Liver (tissue), 9 donors: Measurements from ENCODE around the gene ACTR3C. TPM values are rescaled to one million over a fixed set of nuclear protein-coding genes. Genes with fewer than 3 reads are reported as not detected.

Experiments used
- DNase-seq: peaks from one replicate; pipeline ENCODE4 v3.0.0-alpha.2; 2017; ENCODE audit warnings: low spot score
- H3K27ac ChIP-seq, 2 donors: one replicate each; pipeline ENCODE4 v1.7.0; 2013; ENCODE audit warnings: inconsistent platforms in 2 of 2, low read length in 2 of 2, control low read depth in 1 of 2, low read depth in 1 of 2, mild to moderate bottlenecking in 1 of 2
- H3K27me3 ChIP-seq, 4 donors: one replicate each; pipeline versions ENCODE4 v1.6.1 to v1.7.0; 2013; ENCODE audit warnings: low read length in 3 of 4, inconsistent platforms in 1 of 4, mild to moderate bottlenecking in 1 of 4, moderate library complexity in 1 of 4; ENCODE audit not compliant: control insufficient read depth in 4 of 4, insufficient read depth in 4 of 4
- H3K36me3 ChIP-seq, 4 donors: one replicate each; pipeline versions ENCODE4 v1.6.1 to v1.7.0; 2013; ENCODE audit warnings: low read length in 3 of 4, mild to moderate bottlenecking in 3 of 4, low read depth in 1 of 4, moderate library complexity in 1 of 4; ENCODE audit not compliant: control insufficient read depth in 4 of 4, insufficient read depth in 3 of 4
- H3K4me1 ChIP-seq, 4 donors: one replicate each; pipeline versions ENCODE4 v1.6.1 to v1.7.0; 2013; ENCODE audit warnings: low read length in 3 of 4, mild to moderate bottlenecking in 3 of 4, moderate library complexity in 1 of 4; ENCODE audit not compliant: control insufficient read depth in 4 of 4, insufficient read depth in 4 of 4
- H3K4me3 ChIP-seq, 3 donors: one replicate each; pipeline versions ENCODE4 v1.6.1 to v1.7.0; 2013; ENCODE audit warnings: low read length in 3 of 3, control low read depth in 1 of 3, low read depth in 1 of 3, mild to moderate bottlenecking in 1 of 3
- H3K9ac ChIP-seq, 2 donors: one replicate each; pipeline ENCODE4 v1.7.0; 2013; ENCODE audit warnings: low read length in 2 of 2, mild to moderate bottlenecking in 2 of 2, moderate library complexity in 2 of 2, control low read depth in 1 of 2, low read depth in 1 of 2
- H3K9me3 ChIP-seq, 4 donors: one replicate each; pipeline versions ENCODE4 v1.6.1 to v1.7.0; 2013; ENCODE audit warnings: low read length in 3 of 4; ENCODE audit not compliant: control insufficient read depth in 4 of 4
- ATF3 ChIP-seq: IDR thresholded peaks from 2 replicates; pipeline ENCODE4 v1.6.1; 2016; ENCODE audit warnings: antibody characterized with exemption
- CTCF ChIP-seq: fragments of 150-350 bp; IDR thresholded peaks from 2 replicates; pipeline ENCODE4 v1.5.1; 2017; ENCODE audit warnings: improper control_type of control experiment, low read depth, low read length; ENCODE audit not compliant: missing input control
- EGR1 ChIP-seq, 2 donors: IDR thresholded peaks; 2 replicates each; pipeline ENCODE4 v1.6.1; 2016 to 2018; ENCODE audit warnings: antibody characterized with exemption in 2 of 2, low read depth in 2 of 2
- FOXA2 ChIP-seq: IDR thresholded peaks from 2 replicates; pipeline ENCODE4 v1.6.1; 2016; ENCODE audit warnings: antibody characterized with exemption
- GABPA ChIP-seq, 2 donors: IDR thresholded peaks in 1 of 2; conservative IDR thresholded peaks in 1 of 2; 2 replicates each; pipeline ENCODE4 v1.6.1; 2016; ENCODE audit warnings: antibody characterized with exemption in 2 of 2, mild to moderate bottlenecking in 1 of 2, moderate library complexity in 1 of 2
- HNF4A ChIP-seq, 2 donors: conservative IDR thresholded peaks; 2 replicates each; pipeline ENCODE4 v1.6.1; 2016; ENCODE audit warnings: antibody characterized with exemption in 2 of 2, mild to moderate bottlenecking in 2 of 2
- HNF4G ChIP-seq: IDR thresholded peaks from 2 replicates; pipeline ENCODE4 v1.6.1; 2016; ENCODE audit warnings: antibody characterized with exemption
- MAX ChIP-seq: IDR thresholded peaks from 2 replicates; pipeline ENCODE4 v1.6.1; 2016; ENCODE audit warnings: antibody characterized with exemption
- NR2F2 ChIP-seq: IDR thresholded peaks from 2 replicates; pipeline ENCODE4 v1.6.1; 2016; ENCODE audit warnings: antibody characterized with exemption
- RAD21 ChIP-seq, 2 donors: IDR thresholded peaks; 2 replicates each; pipeline ENCODE4 v1.6.1; 2016; ENCODE audit warnings: antibody characterized with exemption in 2 of 2, mild to moderate bottlenecking in 2 of 2
- SP1 ChIP-seq: IDR thresholded peaks from 2 replicates; pipeline ENCODE4 v1.6.1; 2018; ENCODE audit warnings: antibody characterized with exemption, mild to moderate bottlenecking
- TAF1 ChIP-seq: conservative IDR thresholded peaks from 2 replicates; pipeline ENCODE4 v1.6.1; 2016; ENCODE audit warnings: antibody characterized with exemption, mild to moderate bottlenecking
- ZBTB33 ChIP-seq: IDR thresholded peaks from 2 replicates; pipeline ENCODE4 v1.6.1; 2016; ENCODE audit warnings: antibody characterized with exemption
- WGBS: extraction: QIAGEN DNeasy Blood & Tissue Kit; methylation state at CpG from one replicate; pipeline ENCODE4 v1.1.7; 2013; 5-methylcytosine and 5-hydroxymethylcytosine counted together
- polyA plus RNA-seq, 2 donors: library from polyadenylated mRNA; stranded (reverse) in 1 of 2; unstranded in 1 of 2; fragments of 200-250 nt in 1 of 2; fragments of >200 nt in 1 of 2; fragmentation: Nextera tagmentation in 1 of 2; extraction: Ambion mirVana in 1 of 2; gene quantifications; one replicate each; pipeline versions ENCODE4 v1.2.1 to v1.2.3, GENCODE V29; 2013 to 2015
- total RNA-seq, 2 donors: library from RNA; depleted of rRNA; stranded (reverse); fragments of >200 nt; gene quantifications; one replicate each; pipeline ENCODE4 v1.2.3, GENCODE V29; 2014
- donor health status: healthy.
- donor health status: healthy.
- donor health status: healthy.
- donor health status: healthy.
- donor health status: healthy.

The ACTR3C gene
- total and polyA plus RNA-seq, 4 donors: 3.0 to 61.7 (median 28.3) TPM

- Histone ChIP-seq H3K27me3 (no peaks in the 10 kb centered on the region), H3K4me3 (no peak overlapping the region), H3K4me1 (peaks cover 0 to 4% (median 4%) of the 10 kb centered on the region in 4 donors), H3K27ac (no peak overlapping the region), H3K9me3 (no peaks in the 10 kb centered on the region), H3K36me3 (no peaks in the 10 kb centered on the region), H3K9ac (no peak overlapping the region)
- DNase-seq: no peak
- 90% methylated on average over 7 of the region's 7 CpGs for WGBS
- TF ChIP-seq TAF1 (no peak), GABPA (IDR thresholded peaks at IDR 0.05 in 1 of 2, conservative IDR thresholded peaks at IDR 0.05 in 1 of 2) (no peak), CTCF (no peak), FOXA2 (no peak), EGR1 (IDR thresholded peaks at IDR 0.05; ENCODE audit: low read depth in 2 of 2) (no peak), HNF4A (conservative IDR thresholded peaks at IDR 0.05) (no peak), NR2F2 (no peak), ATF3 (no peak), MAX (no peak), HNF4G (no peak), SP1 (no peak), ZBTB33 (no peak)
Measured at GRCh38 chr7:150361402-150361801, 38.1 kb upstream of the ACTR3C start.

- no peak overlapping the region for H3K4me3 ChIP-seq
- no peak overlapping the region for H3K9ac ChIP-seq
- TF ChIP-seq HNF4G (no peak), RAD21 (IDR thresholded peaks at IDR 0.05) (no peak)
- H3K36me3 ChIP-seq: no peaks in the 10 kb centered on the region
- H3K27me3 ChIP-seq: no peaks in the 10 kb centered on the region
- no peak overlapping the region for H3K27ac ChIP-seq
- DNase-seq: no peak
- no peaks in the 10 kb centered on the region for H3K9me3 ChIP-seq
- WGBS: 90% methylated on average over 5 of the region's 5 CpGs
- peaks cover 0 to 13% (median 13%) of the 10 kb centered on the region in 4 donors for H3K4me1 ChIP-seq
Measured at GRCh38 chr7:150360363-150361058, 37.2 kb upstream of the ACTR3C start.
